ENCODE measurements around the gene PARD3.

DNA sequence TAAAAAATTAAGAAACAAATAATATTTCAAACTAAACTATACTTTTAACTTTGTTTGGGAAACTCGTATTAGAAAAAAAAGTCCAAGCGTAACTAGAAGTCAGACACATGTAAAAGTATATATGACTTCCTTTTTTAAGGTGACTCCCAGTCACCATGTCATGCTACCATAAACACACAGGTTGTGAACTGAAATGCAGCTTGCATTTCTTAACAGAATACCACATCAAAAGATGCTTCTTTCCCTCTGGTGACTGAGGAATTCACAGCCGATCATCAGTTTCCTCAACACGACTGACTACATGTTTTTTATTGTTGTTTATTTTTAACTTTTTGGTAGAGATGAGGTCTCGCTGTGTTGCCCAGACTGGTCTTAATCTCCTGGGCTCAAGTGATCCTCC lies 445.0 kb downstream of the PARD3 start:
- TF ChIP-seq, protein P1, sequence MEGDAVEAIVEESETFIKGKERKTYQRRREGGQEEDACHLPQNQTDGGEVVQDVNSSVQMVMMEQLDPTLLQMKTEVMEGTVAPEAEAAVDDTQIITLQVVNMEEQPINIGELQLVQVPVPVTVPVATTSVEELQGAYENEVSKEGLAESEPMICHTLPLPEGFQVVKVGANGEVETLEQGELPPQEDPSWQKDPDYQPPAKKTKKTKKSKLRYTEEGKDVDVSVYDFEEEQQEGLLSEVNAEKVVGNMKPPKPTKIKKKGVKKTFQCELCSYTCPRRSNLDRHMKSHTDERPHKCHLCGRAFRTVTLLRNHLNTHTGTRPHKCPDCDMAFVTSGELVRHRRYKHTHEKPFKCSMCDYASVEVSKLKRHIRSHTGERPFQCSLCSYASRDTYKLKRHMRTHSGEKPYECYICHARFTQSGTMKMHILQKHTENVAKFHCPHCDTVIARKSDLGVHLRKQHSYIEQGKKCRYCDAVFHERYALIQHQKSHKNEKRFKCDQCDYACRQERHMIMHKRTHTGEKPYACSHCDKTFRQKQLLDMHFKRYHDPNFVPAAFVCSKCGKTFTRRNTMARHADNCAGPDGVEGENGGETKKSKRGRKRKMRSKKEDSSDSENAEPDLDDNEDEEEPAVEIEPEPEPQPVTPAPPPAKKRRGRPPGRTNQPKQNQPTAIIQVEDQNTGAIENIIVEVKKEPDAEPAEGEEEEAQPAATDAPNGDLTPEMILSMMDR (IDR thresholded peaks at IDR 0.05), result no peak
- TF ChIP-seq POLR2AphosphoS5 (IDR thresholded peaks at IDR 0.05), result no peak
